Lung microvascular endothelial cell (primary cell): ENCODE measurements around the gene MPZL2. TPM values are rescaled to one million over a fixed set of nuclear protein-coding genes. Genes with fewer than 3 reads are reported as not detected.

Source experiments
- DNase-seq, 2 donors: peaks; one replicate each; pipeline versions ENCODE4 v3.0.0 to v3.0.0-alpha.2; 2010; ENCODE audit warnings: low read depth in 2 of 2
- total RNA-seq: library from RNA; depleted of rRNA; stranded (reverse); fragments of >200 nt; gene quantifications from 2 replicates; pipeline ENCODE4 v1.2.1, GENCODE V29; 2014

The MPZL2 gene
- total RNA-seq, 1 donor from 2014 or later: 4.4 TPM

DNA sequence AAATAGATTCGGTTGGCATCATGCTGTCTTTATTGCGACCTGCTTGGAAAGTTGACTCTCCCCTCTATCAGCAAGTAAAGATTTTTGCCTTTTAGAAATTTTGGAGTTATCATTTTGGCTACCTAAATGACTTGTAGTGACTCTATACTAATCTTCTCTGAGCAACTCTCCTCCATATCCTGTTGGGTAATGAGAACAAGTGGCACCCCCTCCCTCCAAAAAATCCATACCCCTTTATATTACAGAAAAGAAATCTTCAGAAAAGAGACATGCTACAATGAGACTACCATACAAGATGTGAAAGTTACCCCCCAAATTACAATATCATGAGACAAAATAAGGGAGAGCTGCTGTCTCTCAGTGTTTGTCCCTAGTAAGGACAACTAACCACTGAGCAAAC lies 40.5 kb downstream of the MPZL2 start:
- no peak for DNase-seq

DNA sequence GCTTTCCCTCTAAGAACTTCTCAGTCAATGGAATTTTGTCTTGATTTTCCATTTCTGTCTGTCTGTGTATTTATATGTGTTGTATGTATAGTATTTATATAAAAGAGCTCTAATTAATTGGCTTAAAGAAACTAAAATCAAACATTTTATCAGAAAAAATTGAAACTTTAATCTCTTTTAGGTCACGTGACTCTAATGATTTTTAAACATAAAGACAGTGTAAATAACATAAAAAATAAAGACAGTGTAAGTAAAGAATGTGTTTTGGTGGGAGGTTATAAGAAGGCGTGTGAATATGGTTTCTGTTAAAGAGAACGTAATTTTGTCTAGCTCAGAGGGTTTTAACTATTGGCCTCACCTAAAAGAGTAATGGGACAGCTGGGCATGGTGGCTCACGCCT lies 41.7 kb downstream of the MPZL2 start:
- no peak for DNase-seq

DNA sequence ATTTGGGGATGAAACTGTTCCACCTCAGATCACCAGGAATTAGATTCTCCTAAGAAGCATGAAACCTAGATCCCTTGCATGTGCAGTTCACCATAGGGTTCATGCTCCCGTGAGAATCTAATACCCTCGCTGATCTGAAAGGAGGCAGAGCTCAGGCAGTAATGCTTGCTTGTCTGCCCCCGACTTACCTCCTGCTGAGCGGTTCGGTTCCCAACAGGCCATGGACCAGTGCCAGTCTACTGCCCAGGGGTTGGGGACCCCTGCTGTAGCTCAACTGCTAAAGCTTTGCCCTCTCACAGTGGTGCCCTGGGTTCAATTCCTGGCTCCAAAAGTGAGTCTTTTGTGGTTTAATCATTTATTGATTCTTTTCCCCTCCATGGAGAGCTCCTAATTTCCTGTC lies 42.7 kb downstream of the MPZL2 start:
- no peak for DNase-seq

DNA sequence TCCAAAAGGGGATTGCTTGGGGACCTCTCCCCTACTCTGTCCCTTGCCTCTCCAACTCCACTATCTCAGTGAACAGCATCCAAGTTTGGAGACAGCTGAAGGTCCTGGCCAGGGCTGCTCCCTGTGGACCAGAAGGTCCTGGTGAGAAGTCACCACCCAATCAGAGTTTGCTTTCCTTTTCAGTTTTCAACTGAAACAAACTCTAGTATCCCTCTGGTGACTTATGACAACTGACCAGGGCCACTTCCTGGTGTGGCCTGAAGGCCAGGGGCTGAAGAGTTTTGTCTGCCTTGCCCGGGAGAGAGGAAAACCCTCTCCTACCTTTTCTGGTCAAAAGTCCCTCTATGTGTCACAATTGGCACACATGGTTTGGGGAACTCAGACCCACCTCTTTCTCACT lies 44.4 kb downstream of the MPZL2 start:
- no peak for DNase-seq

DNA sequence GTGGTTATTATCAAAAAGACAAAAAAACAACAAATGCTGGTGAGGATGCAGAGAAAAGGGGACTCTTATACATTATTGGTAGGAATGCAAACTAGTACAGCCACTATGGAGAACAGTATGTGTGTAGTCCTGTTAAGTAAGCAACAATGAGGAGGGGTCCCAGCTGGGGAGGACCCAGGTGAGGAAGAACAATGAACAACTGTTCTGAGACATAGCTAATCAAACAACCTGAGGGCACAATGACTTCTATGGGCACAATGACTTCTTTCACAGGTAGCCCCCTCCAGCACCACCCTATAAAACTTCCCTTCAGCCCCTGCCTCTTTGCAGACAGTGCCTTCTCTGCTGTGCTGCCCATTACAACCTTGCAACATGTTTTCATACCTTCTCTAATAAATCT lies 44.9 kb downstream of the MPZL2 start:
- no peak for DNase-seq

DNA sequence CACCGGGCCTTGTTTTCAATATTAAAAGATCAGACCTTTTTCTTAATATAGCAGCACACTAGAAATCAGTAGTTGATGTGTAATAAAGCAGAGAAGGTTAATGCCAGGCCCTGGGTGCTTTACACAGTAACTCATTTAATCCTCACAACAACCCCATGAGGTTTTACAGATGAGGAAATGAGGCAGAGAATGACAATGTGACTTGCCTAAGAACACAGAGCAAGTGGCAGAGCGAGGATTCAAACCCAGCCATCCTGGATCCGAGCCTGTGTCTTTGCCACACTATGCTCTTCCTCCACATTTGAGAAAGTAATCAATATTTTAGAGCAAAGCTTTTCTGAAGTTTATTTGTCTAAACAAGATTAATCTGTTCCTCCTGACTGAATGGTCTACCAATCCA lies 46.5 kb downstream of the MPZL2 start:
- no peak for DNase-seq

DNA sequence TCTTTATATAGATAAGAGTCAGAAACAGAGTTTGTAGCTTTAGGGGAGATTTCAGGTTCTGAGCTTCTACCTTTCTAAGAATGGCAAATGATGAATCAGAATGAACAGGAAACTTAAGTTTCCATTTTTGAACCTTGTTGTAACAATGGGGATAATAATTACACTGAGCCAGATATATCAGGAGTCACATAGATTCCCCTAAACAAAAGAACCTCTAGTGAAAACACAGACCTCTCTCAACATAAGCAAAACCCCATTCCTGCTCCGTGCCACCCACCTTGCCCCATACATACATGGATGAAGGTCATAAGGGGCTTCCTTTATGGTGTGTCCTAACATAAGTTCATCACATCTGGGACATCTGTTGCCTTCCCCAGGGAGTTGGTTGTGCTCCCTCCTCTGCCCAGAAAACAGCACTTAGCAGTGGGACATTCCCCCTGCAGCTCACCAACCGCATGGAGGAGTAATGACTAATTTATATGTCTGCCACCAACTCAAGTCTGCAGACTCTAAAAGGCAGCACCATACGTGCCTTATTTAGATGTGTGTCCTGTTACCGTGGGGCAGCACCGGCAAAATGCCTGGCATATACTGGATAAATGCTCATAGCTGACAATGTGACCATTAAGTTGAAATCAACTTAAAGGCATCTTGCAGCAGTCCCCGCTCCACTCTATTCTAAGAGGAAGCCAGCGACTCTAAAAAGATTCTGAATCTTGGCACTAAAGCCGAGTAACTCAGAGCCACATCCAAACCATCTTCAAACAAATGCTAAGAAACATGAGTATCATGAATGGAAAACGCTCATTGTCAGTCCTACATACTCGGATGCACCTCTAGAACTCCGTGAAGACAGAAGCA lies 47.2 kb downstream of the MPZL2 start:
- no peak for DNase-seq

DNA sequence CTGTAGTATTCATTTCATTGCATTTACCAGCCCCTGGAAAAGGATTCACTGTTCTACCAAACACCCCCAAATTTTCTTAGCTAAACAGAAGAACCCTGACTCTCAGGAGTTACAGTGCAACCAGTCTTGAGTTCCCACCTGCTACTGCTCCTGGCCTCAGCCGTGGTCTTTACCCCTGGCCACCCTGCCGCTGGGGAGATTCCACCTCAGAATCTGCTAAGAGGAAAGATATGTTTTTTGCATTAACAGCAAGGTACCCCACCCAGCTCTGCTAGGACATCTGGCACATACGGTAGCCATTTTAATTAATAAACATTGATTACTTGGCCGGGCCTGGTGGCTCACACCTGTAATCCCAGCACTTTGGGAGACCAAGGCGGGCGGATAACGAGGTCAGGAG lies 48.3 kb downstream of the MPZL2 start:
- DNase-seq: no peak

DNA sequence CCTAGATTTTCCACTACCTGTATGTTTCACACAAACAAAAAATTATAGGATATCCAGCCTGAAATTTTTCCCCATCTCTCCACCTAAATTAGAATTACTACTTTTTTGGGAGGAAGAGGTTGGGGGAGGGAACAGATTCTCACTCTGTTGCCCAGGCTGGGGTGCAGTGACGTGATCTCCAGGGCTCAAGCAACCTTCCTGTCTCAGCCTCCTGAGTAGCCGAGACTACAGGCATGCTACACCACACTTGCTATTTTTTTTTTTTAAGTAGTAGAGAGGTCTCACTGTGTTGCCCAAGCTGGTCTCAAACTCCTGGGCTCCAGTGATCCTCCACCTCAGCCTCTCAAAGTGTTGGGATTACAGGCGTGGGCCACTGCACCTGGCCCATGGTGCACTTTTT lies 48.8 kb downstream of the MPZL2 start:
- no peak for DNase-seq

DNA sequence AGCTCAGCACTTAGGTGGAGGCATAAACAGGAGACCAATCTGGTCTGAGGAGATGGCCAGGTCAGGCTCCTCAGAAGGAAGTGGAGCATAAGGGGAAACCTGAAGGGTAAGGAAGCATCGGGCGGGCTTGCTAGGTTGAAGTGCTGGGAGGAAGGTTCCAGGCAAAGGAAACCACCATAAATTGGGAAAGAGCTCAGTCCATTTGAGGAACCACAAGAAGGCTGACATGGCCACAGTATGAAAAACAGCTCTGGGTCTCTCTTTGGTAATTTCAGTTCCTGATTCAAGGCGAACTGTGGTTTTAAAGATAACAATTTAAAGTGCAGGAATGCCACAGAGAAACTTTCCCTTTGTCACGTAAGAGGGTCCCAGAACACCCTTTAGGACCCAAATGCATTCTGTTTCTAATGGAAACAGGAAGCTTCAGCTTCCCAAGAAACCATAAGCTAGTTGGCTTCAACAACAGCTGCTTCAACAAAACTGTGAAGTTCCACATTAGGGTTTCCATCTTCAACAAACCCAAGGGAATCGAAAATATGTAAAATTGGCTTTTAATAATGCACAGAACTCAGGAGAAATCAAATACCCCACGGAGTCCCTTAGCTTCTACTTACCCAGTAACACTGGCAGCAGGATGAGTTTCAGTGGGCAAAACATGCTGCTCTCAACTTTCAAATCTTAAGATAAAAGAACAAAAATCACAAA lies 49.7 kb downstream of the MPZL2 start:
- no peak for DNase-seq

DNA sequence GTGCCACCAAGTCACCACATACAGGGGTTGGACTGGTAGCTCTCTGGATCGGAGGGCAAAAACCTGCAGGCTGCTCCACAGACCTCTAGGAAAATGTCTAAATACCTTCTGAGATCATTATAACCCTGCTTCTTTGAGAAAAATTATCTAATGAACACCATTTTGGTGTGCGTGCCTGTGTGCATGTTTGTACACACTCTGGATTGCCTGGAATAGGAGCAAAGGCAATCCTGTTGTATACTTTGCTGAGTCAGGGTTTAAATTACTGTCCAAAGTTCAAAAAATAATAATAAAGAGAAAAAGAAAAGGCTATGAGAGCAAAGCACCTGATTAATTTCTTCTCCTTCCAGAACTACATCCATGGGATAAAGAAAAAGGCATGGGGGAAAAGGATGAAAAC lies 50.3 kb downstream of the MPZL2 start:
- DNase-seq: no peak

DNA sequence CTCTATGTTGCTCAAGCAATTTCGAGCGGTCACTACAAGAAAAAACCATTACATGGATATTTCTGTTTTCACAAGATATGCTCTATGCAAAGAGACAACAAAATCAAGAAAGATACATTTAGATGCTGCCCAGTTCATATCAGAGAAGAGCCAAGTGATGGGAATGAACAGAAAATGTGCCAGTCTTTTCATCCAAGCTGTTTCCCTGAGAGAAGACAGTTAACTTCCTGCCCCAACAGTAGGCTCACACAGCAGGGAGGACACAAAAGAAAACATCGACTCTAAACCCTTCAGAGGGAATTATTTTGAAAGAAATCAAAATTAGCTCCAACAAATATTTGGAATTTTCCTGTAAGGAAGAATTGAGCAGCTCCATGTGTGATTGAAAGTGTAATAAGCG lies 50.9 kb downstream of the MPZL2 start:
- no peak for DNase-seq

DNA sequence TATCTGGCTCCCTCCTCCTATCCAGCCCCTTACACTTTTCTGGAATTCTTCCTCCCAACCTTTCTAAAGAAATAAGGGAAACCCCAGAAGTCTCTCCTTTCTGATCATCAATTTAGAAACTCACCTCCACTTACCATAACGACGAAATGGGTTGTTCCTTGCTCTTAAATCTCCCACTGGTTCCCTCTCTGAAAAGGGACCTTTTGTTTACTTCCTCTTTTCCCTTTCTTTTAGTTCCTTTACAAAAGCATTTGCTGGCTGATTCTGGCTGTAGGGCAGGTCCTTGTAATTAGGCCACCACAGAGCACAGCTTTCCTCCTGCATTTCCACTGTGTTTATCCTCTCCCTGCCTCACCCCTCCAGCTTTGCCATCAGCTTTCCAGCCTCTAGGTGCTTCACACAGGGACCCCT lies 51.3 kb downstream of the MPZL2 start:
- no peak for DNase-seq

DNA sequence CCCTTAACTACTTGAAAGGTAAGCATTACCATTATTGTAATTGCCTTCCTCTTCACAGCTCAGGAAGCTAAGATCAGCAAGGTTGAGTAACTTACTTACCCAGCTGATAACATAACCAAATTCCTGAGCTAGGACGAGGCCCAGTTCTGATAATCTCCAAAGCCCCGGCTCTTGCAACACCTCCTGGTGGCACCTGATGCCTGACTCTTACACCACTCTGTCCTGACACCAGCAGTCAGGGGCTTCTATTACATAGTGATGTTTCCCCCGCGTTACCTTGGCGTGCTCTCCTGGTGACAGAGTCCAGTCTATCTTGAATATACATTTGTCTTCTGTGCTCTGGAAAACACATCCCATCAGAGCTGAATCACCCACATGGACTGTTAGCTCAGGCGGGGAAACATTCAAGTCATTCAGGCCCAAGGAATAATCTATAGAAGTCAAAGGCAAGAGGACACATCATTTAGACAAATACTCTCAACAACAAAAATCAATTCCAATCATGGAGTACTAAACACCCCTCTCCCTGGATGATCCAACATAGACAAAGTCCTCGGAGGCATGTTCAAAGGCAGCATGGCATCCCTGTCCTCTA lies 51.9 kb downstream of the MPZL2 start:
- DNase-seq: no peak

DNA sequence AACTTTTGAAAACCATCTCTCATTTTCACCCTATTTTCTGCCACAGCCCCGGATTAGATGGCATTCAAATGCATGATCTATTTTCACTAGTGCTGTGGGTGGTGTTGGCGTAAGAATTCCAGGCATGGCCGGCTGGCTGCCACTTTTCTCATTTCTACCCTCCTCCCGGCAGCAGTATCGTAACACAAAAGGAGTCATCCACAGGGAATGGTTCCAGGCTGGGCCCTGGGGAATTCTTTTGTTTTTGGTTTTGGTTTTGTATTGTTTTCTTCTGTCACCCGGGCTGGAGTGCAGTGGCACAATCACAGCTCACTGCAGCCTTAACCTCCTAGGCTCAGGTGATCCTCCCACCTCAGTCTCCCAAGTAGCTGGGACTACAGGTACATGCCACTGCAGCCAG lies 53.1 kb downstream of the MPZL2 start:
- peak in 1 of 2 donors; percentile 49 for DNase-seq

DNA sequence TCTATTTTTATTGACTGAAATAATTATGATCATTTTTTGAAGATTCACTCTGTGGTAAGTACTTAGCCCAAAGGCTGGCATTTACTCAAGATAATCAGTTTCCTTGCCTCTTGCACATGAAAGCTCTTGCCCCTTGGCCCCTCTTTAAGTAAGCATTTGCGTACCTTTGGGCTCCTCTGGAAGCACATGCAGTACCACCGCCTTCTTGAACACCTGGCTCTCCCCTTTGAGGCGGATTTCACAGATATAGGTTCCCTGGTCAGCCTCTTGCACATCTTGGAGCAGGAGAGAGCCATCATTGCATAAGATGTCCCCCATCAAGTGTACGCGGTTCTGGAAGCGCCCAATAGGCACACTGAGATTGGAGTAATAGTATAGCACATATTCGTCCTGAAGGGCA lies 53.8 kb downstream of the MPZL2 start:
- no peak for DNase-seq

DNA sequence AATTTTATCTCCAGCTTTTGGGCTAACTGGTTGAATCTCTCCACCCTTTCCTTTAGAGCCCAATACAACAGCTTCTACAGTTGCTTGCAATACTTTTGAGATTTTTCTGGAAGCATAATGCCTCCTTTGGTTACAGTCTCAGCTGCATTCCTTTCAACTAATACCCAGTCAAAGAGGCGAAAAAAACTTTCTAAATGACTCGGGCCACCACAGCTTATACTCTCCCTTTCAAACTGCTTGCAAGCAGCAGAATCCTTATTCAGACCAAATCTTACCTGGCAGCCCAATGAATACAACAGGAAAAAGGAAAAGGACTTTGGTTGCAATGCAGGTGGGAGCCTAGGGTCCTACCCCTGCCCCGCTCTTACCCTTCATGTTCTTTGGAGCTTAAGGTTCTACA lies 55.1 kb downstream of the MPZL2 start:
- no peak for DNase-seq

DNA sequence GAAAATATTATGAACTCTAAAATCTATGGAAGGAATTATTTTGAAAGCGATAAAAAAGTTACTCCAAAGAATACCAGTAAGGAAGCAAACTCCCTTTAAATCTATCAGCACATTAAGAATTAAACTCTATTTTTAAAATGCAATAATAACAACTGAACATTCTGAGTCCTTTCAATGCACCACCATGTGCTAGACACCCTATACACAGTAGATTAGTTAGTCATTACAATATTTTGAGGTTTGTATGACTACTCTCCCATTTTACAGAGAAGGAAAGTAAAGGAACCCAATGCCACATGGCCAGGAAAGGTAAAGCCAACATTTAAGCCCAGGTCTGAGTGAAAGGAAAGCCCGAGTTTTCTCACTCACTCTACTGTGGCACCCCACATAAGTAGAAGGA lies 57.0 kb downstream of the MPZL2 start:
- peak in 1 of 2 donors; percentile 65 for DNase-seq

DNA sequence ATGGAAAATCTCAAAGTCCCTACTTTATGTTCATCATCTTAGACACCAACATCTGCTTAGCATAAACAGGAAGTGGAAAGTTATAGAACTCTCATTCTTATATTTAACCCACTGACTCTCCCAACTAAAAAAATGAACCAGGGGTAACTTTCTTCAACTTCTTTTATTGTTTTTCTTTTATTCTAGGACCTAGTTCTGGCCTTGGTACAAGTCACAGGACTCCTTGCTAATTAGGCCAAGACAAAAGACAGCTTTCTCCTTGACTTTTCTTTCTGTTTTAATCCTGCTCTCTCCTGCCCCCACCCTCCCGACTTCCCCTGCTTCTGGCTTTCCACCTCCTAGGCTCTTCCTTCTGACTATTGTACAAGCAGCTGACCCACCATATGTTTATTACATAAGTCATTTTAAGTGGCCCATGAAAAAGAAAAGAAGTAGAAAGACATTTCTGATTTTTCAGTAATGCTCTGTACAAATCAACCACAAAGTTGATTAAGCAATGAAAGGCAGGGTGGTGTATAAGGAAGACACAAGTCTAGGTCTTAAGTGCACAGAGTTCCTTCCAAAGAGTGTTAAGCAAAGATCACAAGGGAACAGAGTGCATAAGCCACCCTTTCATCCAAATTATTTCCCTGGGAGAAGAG lies 57.6 kb downstream of the MPZL2 start:
- DNase-seq: peak in 1 of 2 donors; percentile 23

DNA sequence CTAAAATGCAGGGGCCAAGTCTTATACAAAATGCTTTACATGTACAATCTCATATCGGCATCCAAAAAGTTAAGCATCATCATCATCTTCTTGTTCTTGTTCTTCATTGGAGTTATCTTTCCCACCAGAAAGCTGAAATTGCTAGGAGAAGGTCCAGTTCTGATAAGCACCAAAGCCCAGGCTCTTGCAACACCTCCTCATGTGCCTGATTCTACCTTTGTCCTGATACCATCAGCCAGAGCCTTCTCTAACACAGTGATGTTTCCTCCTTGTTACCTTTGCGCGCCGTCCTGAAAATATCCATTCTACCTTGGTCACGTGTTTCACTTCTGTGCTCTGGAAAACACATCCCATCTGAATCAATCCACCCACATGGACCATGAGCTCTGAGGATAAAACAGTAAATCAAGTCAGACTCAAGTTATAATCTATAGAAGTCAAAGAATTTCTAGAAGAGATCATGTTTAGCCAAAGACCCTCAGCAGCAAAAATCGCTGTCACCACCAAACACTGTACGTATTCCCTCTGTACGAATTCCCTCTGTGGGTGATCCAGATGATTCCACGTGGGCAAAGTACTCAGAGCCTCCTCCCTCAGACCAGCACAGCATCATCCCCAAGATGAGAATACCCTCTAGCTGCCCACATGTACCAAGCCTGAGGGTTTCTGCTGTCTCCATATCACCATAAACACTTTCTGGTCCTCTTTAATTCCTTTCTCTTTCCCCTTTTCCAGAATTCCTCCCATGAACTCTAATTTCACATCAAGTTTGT lies 58.3 kb downstream of the MPZL2 start:
- DNase-seq: no peak
